ENCODE measurements around the gene JMJD8.
A peak's percentile ranks its signal among the peaks of the same experiment; 100 is the strongest.

Gene JMJD8

DNA sequence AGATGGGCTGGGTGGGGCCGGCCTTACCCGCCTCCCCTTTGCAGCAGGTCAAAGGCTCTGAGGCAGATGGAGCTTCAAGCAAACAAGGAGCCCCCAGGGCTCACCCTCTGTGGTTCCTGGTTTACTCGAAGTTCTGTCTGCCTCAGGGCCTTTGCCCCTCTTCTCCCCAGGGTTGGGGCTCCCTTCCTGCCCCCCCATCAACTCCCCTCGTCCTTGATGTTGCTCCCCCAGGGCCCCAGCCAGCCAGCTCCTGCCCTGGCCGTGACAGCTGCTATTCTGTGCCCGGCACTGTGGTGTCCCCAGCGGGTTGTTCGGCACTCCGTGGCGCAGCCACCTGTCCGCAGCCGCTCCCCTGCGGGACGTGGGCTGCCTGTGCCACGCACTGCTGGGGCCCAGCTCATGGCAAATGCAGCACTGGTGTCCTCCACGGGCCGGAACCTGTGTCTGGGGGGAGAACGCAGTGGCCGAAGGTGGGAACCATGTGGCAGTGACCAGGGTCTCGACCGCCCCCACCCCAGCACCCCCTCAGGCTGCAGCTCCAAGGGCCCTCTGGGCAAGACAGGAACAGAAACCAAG lies 26.5 kb upstream of the JMJD8 start:
- TF ChIP-seq, protein P1, sequence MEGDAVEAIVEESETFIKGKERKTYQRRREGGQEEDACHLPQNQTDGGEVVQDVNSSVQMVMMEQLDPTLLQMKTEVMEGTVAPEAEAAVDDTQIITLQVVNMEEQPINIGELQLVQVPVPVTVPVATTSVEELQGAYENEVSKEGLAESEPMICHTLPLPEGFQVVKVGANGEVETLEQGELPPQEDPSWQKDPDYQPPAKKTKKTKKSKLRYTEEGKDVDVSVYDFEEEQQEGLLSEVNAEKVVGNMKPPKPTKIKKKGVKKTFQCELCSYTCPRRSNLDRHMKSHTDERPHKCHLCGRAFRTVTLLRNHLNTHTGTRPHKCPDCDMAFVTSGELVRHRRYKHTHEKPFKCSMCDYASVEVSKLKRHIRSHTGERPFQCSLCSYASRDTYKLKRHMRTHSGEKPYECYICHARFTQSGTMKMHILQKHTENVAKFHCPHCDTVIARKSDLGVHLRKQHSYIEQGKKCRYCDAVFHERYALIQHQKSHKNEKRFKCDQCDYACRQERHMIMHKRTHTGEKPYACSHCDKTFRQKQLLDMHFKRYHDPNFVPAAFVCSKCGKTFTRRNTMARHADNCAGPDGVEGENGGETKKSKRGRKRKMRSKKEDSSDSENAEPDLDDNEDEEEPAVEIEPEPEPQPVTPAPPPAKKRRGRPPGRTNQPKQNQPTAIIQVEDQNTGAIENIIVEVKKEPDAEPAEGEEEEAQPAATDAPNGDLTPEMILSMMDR (conservative IDR thresholded peaks at IDR 0.05) = no peak
- no peak overlapping the region for H3K27ac ChIP-seq

DNA sequence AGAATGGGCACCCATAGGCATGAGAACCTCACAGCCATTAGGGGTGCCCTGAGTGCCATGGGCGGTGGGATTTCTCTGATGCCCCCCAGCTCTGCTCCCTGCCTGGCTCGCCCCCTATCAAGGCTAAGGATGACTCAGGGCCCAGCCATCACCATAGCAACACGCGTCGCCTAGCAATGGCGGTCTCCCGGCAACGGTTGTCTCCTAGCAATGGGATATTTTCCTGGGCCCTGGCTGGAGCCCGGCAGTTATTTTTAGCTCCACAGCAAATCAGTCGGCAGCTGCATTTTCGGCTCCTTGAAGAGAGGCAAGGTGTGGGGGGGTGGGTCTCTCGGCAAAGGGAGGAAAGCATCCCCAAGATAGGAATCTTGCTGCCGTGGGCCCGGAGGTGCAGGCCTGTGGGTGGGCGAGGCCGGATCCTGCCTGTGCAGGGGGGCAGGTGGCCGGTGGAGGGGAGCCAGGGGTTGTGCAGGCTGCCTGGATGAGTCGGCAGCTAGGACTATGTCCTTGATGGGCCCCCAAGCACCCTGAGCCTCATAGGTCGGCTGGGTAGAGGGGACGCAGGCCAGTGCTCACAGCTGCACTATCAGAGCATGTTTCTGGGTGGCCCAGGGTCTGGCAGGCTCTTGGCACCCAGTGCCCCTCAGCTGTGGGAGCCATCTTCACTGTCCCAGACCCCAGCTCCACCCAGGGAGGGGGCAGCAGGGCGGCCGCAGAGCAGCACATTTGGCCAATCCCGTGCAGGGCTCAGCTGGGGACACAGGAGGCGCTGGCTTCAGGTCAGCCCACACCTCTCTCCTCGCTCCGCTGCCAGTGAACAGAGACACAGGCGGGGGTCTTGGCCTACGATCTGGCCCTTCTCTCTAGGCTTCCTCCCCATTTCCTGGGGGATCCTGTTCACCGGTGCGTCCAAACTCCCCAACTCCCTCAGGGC lies 25.7 kb upstream of the JMJD8 start:
- TF ChIP-seq, protein P1 (conservative IDR thresholded peaks at IDR 0.05) = no peak
- H3K27ac ChIP-seq = no peak overlapping the region

DNA sequence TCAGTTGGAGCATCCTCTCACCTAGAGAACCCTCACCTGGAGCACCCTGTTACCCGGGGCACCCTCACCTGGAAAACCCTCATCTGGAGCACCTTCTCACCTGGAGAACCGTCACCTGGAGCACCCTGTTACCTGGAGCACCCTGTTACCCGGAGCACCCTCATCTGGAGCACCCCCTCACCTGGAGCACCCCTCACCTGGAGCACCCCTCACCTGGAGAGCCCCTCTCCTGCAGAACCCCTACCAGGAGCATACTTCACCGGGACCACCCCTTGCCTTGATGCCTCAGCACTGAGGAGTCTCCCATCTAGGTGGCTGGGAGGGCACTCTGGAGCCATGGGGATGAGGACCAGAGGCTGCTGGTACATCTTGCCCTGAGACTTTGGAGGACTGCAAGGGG lies 24.8 kb upstream of the JMJD8 start:
- TF ChIP-seq, protein P1 (conservative IDR thresholded peaks at IDR 0.05) = no peak
- no peak overlapping the region for H3K27ac ChIP-seq

DNA sequence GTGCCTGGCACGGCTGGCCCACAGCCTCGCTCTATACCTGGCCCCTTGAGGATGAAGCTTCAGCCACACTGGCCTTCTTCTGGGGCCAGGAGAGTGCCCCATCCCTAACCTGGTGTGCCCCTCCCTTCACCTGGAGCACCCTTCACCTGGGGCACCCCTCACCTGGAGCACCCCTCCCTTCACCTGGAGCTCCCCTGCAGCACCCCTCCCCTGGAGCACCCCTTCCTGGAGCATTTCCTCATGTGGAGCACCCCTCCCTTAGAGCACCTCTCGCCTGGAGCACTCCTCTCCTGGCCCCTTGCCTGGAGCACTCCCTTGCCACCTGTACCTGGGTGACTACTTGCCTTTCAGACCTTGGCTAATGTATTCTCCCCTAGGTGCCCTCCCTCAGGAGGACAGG lies 23.9 kb upstream of the JMJD8 start:
- TF ChIP-seq, protein P1 (conservative IDR thresholded peaks at IDR 0.05) = no peak
- H3K27ac ChIP-seq = no peak overlapping the region

DNA sequence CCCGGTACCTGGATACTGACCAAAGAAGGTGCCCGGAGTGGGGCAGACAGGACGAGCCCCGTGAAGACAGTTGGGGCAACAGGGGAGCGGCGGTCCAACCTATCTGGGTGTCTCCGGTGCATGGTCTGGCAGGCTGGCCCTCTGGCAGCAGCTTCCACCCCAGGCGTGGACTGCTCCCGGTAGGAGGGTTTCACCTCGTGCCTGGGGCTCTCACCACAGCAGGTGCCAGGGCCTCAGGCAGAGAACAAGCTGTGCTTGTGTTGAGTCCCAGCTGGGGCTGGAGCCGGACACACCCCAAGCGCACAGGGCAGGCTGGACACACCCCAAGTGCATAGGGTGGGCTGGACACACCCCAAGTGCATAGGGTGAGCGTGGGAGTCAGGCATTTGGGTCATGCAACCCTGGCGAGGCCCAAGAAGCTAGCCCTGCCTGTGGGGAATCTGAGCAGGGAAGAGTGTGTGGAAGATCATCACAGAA lies 23.0 kb upstream of the JMJD8 start:
- TF ChIP-seq, protein P1 (conservative IDR thresholded peaks at IDR 0.05) = no peak
- no peak overlapping the region for H3K27ac ChIP-seq

DNA sequence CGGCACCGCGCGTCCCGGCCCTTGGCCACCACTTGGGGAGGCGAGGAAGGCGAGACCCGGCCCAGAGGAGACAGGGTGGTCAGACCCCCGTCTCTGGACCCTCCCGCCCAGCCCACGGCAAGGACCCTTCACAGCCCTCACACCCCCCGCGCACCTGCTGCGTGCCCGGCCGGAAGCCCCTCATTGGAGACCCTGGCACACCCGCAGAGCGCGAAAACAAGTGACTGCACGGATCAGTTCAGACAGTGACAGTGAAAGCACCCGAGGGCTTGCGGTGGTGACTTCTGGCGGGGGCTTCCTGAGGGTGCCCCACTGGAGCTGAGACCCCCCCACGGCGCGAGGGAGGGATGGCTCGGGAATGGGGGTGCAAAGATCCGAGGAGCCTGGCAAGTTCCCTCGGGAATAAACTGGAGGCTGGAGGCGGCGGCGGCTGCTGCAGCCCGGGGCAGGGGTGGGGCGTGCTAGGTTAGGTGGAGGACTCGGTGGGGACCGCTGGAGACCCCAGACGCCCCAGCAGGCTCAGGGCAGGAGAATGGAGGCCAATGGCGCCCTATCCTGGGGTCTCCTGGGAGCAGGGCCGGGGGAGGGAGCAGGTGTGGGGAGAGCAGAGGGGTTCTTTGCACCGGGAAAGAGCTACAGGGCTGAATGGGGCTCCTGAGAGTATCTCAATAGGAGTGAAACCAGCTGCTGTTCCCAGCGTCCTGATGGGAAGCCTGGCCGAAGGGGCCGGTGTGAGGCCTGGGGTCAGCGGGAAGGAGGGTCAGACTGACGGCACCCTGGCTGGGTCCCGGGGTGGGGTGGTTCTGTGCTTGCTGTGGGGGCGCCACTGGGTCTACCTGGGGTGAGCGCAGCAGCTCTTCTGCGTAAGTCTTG lies 22.3 kb upstream of the JMJD8 start:
- peak overlapping the region; percentile 87 for H3K27ac ChIP-seq
- TF ChIP-seq, protein P1 (conservative IDR thresholded peaks at IDR 0.05) = no peak

Measured in VCaP (cell line).